HepG2 (cell line): ENCODE measurements around the gene CPHXL. TPM values are rescaled to one million over a fixed set of nuclear protein-coding genes. Genes with fewer than 3 reads are reported as not detected.
A peak's percentile ranks its signal among the peaks of the same experiment; 100 is the strongest.

Experiments used
- ATAC-seq: fragments of 200-7000 bp; cut with Tn5 transposase; 3 replicates; pipeline ENCODE4 v1.9.1; 2020; ENCODE audit warnings: mild to moderate bottlenecking, moderate library complexity
- Bru-seq: library from RNA; stranded (reverse); fragments of 400-500 nt; gene quantifications from one replicate; lab custom pipeline; 2021; lab: Mats Ljungman, UMichigan
- BruChase-seq, 2 experiments: library from RNA; stranded (reverse); fragments of 400-500 nt; gene quantifications; one replicate each; lab custom pipeline; 2021; lab: Mats Ljungman, UMichigan
- BruUV-seq: library from RNA; stranded (reverse); fragments of 400-500 nt; replicated peaks from 2 replicates; lab custom pipeline; 2021; lab: Mats Ljungman, UMichigan
- CTCF ChIA-PET: fragments of 300-600 bp; formaldehyde crosslinking; extraction: SDS; loops from one replicate; lab custom pipeline; 2021; ENCODE audit warnings: low total read pairs, inconsistent platforms, low intra/inter-chr PET ratio; lab: Yijun Ruan, JAX
- POLR2A ChIA-PET: fragments of 350-600 bp; sonication (Branson Sonifier 250); formaldehyde crosslinking; loops from one replicate; lab custom pipeline; 2020; ENCODE audit warnings: antibody characterized with exemption, inconsistent platforms; lab: Yijun Ruan, JAX
- DNase-seq: peaks from one replicate; pipeline ENCODE4 v3.0.0-alpha.2; 2015; ENCODE audit warnings: low spot score
- FAIRE-seq: peaks from 3 replicates; lab custom pipeline; 2011; peaks lifted over from hg19 to GRCh38; lab: Jason Lieb, UNC
- H2AFZ ChIP-seq: one replicate; pipeline ENCODE4 v1.6.1; 2011; ENCODE audit warnings: low read length, inconsistent platforms
- H3K27ac ChIP-seq: fragments of 300-600 bp; 3 replicates; pipeline ENCODE4 v1.8.0; 2011; ENCODE audit warnings: mixed run types, mild to moderate bottlenecking, mixed read lengths, low read length, inconsistent platforms; ENCODE audit not compliant: insufficient read depth; ENCODE audit errors: extremely low read length
- H3K27me3 ChIP-seq, 2 experiments: fragments of 200-600 bp in 1 of 2; 2 replicates in 1 of 2; 3 replicates in 1 of 2; pipeline versions ENCODE4 v1.6.0 to v1.8.0; 2011; ENCODE audit warnings: low read length in 2 of 2, mild to moderate bottlenecking in 2 of 2, moderate library complexity in 2 of 2, inconsistent platforms in 1 of 2; ENCODE audit not compliant: insufficient read depth in 2 of 2, control insufficient read depth in 1 of 2
- H3K36me3 ChIP-seq, 2 experiments: fragments of 200-600 bp in 1 of 2; replicated peaks in 1 of 2; 2 replicates in 1 of 2; 3 replicates in 1 of 2; pipeline versions ENCODE4 v1.5.1 to v1.8.0; 2011; ENCODE audit warnings: low read length in 2 of 2, inconsistent platforms in 1 of 2; ENCODE audit not compliant: insufficient read depth in 2 of 2, control insufficient read depth in 1 of 2
- H3K4me1 ChIP-seq: 2 replicates; pipeline ENCODE4 v1.5.1; 2012; ENCODE audit warnings: low read length, inconsistent platforms; ENCODE audit not compliant: insufficient read depth
- H3K4me2 ChIP-seq: 2 replicates; pipeline ENCODE4 v1.6.0; 2011; ENCODE audit warnings: low read depth, low read length, inconsistent platforms
- H3K4me3 ChIP-seq, 3 experiments: fragments of 200-600 bp in 1 of 3; sonication (generic), shearing (Covaris generic) in 1 of 3; replicated peaks in 1 of 3; 2 replicates each; pipeline ENCODE4 v1.5.1; 2011 to 2016; ENCODE audit warnings: low read length in 3 of 3, inconsistent platforms in 2 of 3, low read depth in 2 of 3, mild to moderate bottlenecking in 2 of 3, control low read depth in 1 of 3, mixed read lengths in 1 of 3; ENCODE audit not compliant: insufficient read depth in 1 of 3
- H3K79me2 ChIP-seq: one replicate; pipeline ENCODE4 v1.6.1; 2011; ENCODE audit warnings: low read length, inconsistent platforms; ENCODE audit not compliant: insufficient read depth
- H3K9ac ChIP-seq: 2 replicates; pipeline ENCODE4 v1.6.0; 2011; ENCODE audit warnings: mild to moderate bottlenecking, low read depth, low read length, inconsistent platforms; ENCODE audit not compliant: insufficient read depth
- H3K9me3 ChIP-seq: 2 replicates; pipeline ENCODE4 v1.5.1; 2012; ENCODE audit warnings: mild to moderate bottlenecking, low read length
- H4K20me1 ChIP-seq: 2 replicates; pipeline ENCODE4 v1.6.0; 2011; ENCODE audit warnings: inconsistent platforms, mild to moderate bottlenecking, low read length, moderate library complexity; ENCODE audit not compliant: insufficient read depth
- FIP1L1 ChIP-seq: fragments of 200-400 bp; formaldehyde crosslinking; IDR thresholded peaks from 2 replicates; pipeline ENCODE4 v1.6.1; 2018; ENCODE audit warnings: low read depth, mild to moderate bottlenecking, low read length, moderate library complexity, borderline replicate concordance; ENCODE audit not compliant: insufficient read depth
- PPARG ChIP-seq: conservative IDR thresholded peaks from 2 replicates; pipeline ENCODE4 v1.6.1; 2016; ENCODE audit warnings: missing biosample characterization, missing genetic modification reagents
- ZNF615 ChIP-seq: sonication (generic); formaldehyde crosslinking; IDR thresholded peaks from 2 replicates; pipeline ENCODE4 v1.5.0; 2020; ENCODE audit warnings: mild to moderate bottlenecking, missing genetic modification reagents, borderline replicate concordance
- WGBS: methylation state at CpG from one replicate; pipeline ENCODE4 v1.1.6; 2017; ENCODE audit warnings: low lambda C conversion rate; 5-methylcytosine and 5-hydroxymethylcytosine counted together
- in situ Hi-C: cut with HindIII; loops from 2 replicates; pipeline ENCODE4 v1.10.0; 2017; ENCODE audit warnings: low pct_unique_long_range_greater_than_20kb; ENCODE audit not compliant: extremely low pct_ligation_motif_present
- intact Hi-C: fragments of 100-400 bp; cut with micrococcal nuclease; formaldehyde crosslinking; loops from one replicate; pipeline ENCODE4 v1.10.0; 2022; ENCODE audit not compliant: unreplicated experiment
- long read RNA-seq, 2 experiments: library from RNA in 1 of 2; library from polyadenylated mRNA in 1 of 2; stranded (forward) in 1 of 2; unstranded in 1 of 2; transcript quantifications; one replicate each; pipeline ENCODE4 v2.0.0, GENCODE V29; 2019 to 2022
- polyA minus RNA-seq, 3 experiments: library from RNA; depleted of rRNA, polyadenylated mRNA; stranded (reverse); fragments of >200 nt; gene quantifications; 2 replicates each; pipeline ENCODE4 v1.2.3, GENCODE V29; 2011; ENCODE audit warnings: low replicate concordance in 1 of 3
- polyA plus RNA-seq, 8 experiments: library from polyadenylated mRNA; depleted of rRNA in 3 of 8; stranded (reverse) in 7 of 8; unstranded in 1 of 8; fragments of >200 nt; fragmentation: Illumina TruSeq in 4 of 8; extraction: Trizol in 4 of 8; gene quantifications; 2 replicates each; pipeline versions ENCODE4 v1.2.1 to v1.2.3, GENCODE V29; 2011 to 2016; ENCODE audit warnings: low read depth in 4 of 8, missing spikeins in 1 of 8, mixed read lengths in 1 of 8; ENCODE audit not compliant: insufficient read depth in 1 of 8
- total RNA-seq, 5 experiments: library from RNA; depleted of rRNA; stranded (reverse); fragments of >200 nt; fragmentation: Illumina TruSeq; extraction: Trizol; gene quantifications; 2 replicates each; pipeline ENCODE4 v1.2.3, GENCODE V29; 2016; ENCODE audit warnings: low read depth in 1 of 5
- TF ChIP-seq, protein P1 (sequence below): sonication (generic); formaldehyde crosslinking; conservative IDR thresholded peaks from 2 replicates; pipeline ENCODE4 v1.8.0; 2022; ENCODE audit warnings: mild to moderate bottlenecking, moderate library complexity, missing genetic modification reagents

The CPHXL gene
- total RNA-seq (2016; rRNA removed; fragmentation: Illumina TruSeq; extraction: Trizol) (not detected in 2 replicates), polyA plus RNA-seq (2011; rRNA removed) (not detected in 2 replicates), polyA minus RNA-seq (2011; rRNA and poly(A)+ RNA removed; ENCODE audit: low replicate concordance) (not detected in 2 replicates), Bru-seq, nascent RNA (not detected), BruChase-seq, experiment 1, labeled RNA remaining after a 6-hour chase (not detected), BruChase-seq, experiment 2, labeled RNA remaining after a 2-hour chase (not detected)
- not detected in 2 replicates for total RNA-seq (2016; cell fraction: cytosol; rRNA removed; fragmentation: Illumina TruSeq; extraction: Trizol; ENCODE audit: low read depth)
- total RNA-seq (2016; cell fraction: insoluble cytoplasmic fraction; rRNA removed; fragmentation: Illumina TruSeq; extraction: Trizol), result not detected in 2 replicates
- not detected in 2 replicates for total RNA-seq (2016; cell fraction: membrane; rRNA removed; fragmentation: Illumina TruSeq; extraction: Trizol)
- total RNA-seq (2016; cell fraction: nucleus; rRNA removed; fragmentation: Illumina TruSeq; extraction: Trizol), result not detected in 2 replicates
- not detected in 2 replicates for polyA plus RNA-seq (2011; cell fraction: cytosol; rRNA removed)
- not detected in 2 replicates for polyA plus RNA-seq (2011; cell fraction: nucleus; rRNA removed)
- polyA plus RNA-seq (2012), result not detected in 2 replicates
- not detected in 2 replicates for polyA plus RNA-seq (2016; cell fraction: cytosol; fragmentation: Illumina TruSeq; extraction: Trizol; ENCODE audit: low read depth)
- polyA plus RNA-seq (2016; cell fraction: insoluble cytoplasmic fraction; fragmentation: Illumina TruSeq; extraction: Trizol; ENCODE audit: low read depth), result not detected in 2 replicates
- polyA plus RNA-seq (2016; cell fraction: membrane; fragmentation: Illumina TruSeq; extraction: Trizol; ENCODE audit: low read depth), result not detected in 2 replicates
- polyA plus RNA-seq (2016; cell fraction: nucleus; fragmentation: Illumina TruSeq; extraction: Trizol; ENCODE audit: insufficient read depth, low read depth), result not detected in 2 replicates
- polyA minus RNA-seq (2011; cell fraction: cytosol; rRNA and poly(A)+ RNA removed), result not detected in 2 replicates
- polyA minus RNA-seq (2011; cell fraction: nucleus; rRNA and poly(A)+ RNA removed), result not detected in 2 replicates
- long read RNA-seq, experiment 1, result 0 reads
- long read RNA-seq, experiment 2, result 0 reads

DNA sequence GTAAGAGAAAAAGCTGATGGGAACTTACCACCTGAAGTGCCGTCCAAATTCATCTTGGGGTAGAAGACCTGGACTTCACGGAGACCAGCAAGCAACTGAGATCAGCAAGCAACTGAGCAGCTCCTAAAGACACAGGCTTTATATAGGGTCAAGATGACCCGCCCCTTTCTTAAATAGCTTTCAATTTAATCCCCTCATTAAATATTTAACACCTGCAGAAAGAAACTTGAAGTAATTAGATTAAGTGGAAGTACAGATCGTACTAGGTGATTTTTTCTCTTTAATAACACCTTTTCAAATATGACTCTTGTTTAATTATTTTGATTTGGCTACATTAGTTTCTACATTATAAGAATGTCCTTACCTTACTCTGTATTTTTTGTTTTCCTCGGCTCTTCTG is at the start of gene CPHXL:
Gene CPHXL, minus strand, starts transcription at position 101 of the 400 bp plus-strand sequence. Its CDS starts 48 bp downstream, at position 53.
- BruUV-seq, result no TSS peak
- no peak within 1 kb of the TSS for H3K27ac ChIP-seq
- TF ChIP-seq, protein P1, sequence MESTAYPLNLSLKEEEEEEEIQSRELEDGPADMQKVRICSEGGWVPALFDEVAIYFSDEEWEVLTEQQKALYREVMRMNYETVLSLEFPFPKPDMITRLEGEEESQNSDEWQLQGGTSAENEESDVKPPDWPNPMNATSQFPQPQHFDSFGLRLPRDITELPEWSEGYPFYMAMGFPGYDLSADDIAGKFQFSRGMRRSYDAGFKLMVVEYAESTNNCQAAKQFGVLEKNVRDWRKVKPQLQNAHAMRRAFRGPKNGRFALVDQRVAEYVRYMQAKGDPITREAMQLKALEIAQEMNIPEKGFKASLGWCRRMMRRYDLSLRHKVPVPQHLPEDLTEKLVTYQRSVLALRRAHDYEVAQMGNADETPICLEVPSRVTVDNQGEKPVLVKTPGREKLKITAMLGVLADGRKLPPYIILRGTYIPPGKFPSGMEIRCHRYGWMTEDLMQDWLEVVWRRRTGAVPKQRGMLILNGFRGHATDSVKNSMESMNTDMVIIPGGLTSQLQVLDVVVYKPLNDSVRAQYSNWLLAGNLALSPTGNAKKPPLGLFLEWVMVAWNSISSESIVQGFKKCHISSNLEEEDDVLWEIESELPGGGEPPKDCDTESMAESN (CRISPR knock-in tag), result no peak
- TF ChIP-seq PPARG (CRISPR knock-in tag), result no peak
- no peak for TF ChIP-seq ZNF615 (CRISPR knock-in tag)
- no peak for TF ChIP-seq FIP1L1
- H4K20me1 ChIP-seq, result no peaks in the 10 kb centered on the region
- no peak within 1 kb of the TSS for H2AFZ ChIP-seq
- peak within 1 kb of the TSS; percentile 39 for H3K4me2 ChIP-seq
- no peaks in the 10 kb centered on the region for H3K9me3 ChIP-seq
- FAIRE-seq, result no peak
- no peak for ATAC-seq
- in situ Hi-C loops, result no loop called here
- POLR2A ChIA-PET, result no interaction called here
- intact Hi-C loops, result no loop called here
- DNase-seq, result no peak
- WGBS, result 68% methylated on average over 5 of the region's 5 CpGs
- no peaks in the 10 kb centered on the region for H3K36me3 ChIP-seq
- H3K27me3 ChIP-seq, result no peaks in the 10 kb centered on the region
- peaks cover 21% of the 10 kb centered on the region for H3K4me1 ChIP-seq
- H3K4me3 ChIP-seq, result no peak within 1 kb of the TSS
- no peaks in the 10 kb centered on the region for H3K79me2 ChIP-seq
- CTCF ChIA-PET, result no interaction called here
- H3K9ac ChIP-seq, result no peak within 1 kb of the TSS
